Stimulated activated CD4-positive, alpha-beta T cell treated with anti-CD3 and anti-CD28 coated beads, Interleukin-12 subunit alpha, Interleukin-12 subunit beta, amount 100 ng/mL, for 24 hours (primary cell): ENCODE results near the gene NAA30.

Experiments
- DNase-seq, 2 experiments: peaks; one replicate each; pipeline ENCODE4 v3.0.0-alpha.2; 2020; ENCODE audit warnings: low read depth in 2 of 2

The NAA30 gene

GRCh38 chr14:57392830-57393229, 2.4 kb downstream of the NAA30 start:
- DNase-seq: no peak

DNA sequence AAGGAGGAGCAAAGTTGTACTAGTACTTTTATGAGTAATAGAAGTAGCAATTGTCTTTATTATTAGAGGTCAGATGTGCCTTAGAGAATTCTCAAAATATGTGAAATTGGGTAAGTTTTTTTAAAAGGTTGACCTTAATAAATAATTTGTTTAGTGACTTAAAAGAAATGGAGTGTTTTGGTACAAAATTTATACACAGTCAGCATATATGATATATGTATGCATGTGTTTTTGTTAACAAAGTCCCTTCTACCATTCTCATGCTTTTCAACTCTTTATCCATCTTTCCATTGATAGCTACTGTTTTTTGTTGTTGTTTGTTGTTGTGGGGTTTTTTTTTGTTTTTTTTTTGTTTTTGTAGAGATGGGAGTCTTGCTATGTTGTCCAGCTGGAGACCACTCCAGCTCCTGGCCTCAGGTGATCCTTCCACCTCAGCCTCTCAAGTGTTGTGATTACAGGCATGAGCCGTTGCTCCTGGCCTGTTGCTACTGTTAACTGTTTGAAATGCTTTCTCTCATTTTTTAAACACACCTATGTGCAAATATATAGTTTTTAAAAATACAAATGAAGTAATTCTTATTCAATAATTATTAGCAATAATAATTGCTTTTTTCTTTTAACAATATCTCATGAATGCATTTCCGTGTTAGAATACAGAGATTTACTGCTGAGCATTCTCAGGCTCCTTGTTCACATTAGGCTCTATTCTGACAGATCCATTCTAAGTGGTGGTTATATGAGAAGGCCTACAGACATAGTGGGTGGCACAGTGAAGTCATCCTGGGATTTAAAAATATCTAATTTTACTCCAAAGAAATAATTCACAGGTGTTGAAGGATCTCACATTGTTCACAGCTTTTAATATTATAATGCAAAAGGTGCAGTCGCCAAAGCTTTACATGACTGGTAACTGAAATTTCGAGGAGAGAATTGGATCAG, 10.4 kb downstream of the NAA30 start:
- no peak for DNase-seq

GRCh38 chr14:57401501-57401900, 11.1 kb downstream of the NAA30 start:
- no peak for DNase-seq

- no peak for DNase-seq
Observed at GRCh38 chr14:57402173-57402852, 11.9 kb downstream of the NAA30 start.

DNA sequence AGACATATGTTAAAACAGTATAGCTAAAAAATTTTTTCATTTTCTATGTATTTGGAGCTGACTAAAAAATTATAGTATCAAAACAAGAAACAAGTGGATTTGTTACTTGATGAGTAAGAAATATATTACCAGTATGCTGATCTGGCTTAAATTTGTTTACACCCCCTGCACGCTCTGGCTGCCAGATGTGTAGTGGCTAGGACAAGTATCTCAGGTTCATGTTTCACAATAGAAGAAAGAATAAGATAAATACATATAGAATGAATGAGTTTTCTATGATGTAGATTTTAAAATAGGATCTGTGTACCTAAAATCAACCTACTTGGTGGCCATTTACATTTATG, 13.1 kb downstream of the NAA30 start:
- no peak for DNase-seq

GRCh38 chr14:57405562-57405961, 15.2 kb downstream of the NAA30 start:
- no peak for DNase-seq

DNA sequence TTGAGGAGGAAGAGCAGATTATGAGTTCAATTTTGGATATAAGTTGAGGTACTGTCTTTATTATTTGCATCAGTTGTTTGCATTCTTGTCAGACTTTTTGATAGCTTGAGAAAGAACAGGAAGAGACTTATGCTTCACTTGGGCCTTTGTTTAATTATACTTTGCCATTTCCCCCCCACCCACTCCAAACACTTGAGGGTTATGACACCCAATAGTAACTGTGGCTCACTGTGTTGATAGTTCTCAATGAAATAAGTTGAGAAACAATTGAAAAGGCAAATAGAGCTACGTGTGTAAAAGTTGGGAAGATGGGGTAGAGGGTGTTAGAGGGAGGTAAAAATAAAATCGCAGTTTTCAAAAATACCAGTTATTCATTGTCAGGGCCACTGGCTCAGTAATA, 17.7 kb downstream of the NAA30 start:
- no peak for DNase-seq

- no peak for DNase-seq
Observed at GRCh38 chr14:57408634-57409033, 18.2 kb downstream of the NAA30 start.

DNA sequence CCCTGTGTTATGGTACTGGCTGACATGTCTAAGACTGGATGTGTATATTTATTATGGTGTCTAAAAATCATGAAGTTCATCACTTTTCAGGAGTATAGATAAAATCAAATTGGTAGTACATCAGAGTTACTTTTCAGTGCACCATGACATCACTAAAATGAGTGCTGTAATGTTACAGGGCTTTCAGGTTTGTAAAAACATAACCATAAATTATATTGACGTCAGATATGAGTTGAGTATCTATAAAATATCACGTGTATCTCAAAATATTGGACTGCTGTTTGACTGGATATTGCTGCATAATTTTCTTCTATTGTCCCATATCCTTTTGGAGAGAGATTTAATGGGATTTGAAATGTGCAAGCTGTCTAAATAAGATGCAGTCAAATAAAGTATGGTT, 22.0 kb downstream of the NAA30 start:
- DNase-seq: no peak

GRCh38 chr14:57413849-57414248, 23.5 kb downstream of the NAA30 start:
- no peak for DNase-seq

- no peak for DNase-seq
Observed at GRCh38 chr14:57417228-57417627, 26.8 kb downstream of the NAA30 start.

DNA sequence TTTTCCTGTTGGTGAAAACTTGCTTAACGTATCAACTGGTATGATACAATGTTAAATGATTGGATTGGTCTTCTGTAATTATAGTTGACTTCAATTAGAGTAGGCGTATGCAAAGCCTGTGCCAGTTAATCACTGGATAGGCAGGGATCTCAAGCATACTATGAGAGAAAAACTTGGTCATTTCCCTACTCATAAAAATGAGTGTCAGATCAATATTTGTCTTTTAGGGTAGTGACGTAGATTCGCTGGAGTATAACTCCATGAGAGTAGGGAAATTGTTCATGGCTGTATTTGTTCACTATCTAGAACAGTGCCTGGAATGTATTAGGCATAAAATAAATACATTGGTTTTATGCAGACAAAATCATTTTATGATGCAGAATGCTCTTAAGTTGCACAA, 28.6 kb downstream of the NAA30 start:
- DNase-seq: no peak

- no peak for DNase-seq
Observed at GRCh38 chr14:57420033-57420432, 29.6 kb downstream of the NAA30 start.

- no peak for DNase-seq
Observed at GRCh38 chr14:57420986-57421385, 30.6 kb downstream of the NAA30 start.

DNA sequence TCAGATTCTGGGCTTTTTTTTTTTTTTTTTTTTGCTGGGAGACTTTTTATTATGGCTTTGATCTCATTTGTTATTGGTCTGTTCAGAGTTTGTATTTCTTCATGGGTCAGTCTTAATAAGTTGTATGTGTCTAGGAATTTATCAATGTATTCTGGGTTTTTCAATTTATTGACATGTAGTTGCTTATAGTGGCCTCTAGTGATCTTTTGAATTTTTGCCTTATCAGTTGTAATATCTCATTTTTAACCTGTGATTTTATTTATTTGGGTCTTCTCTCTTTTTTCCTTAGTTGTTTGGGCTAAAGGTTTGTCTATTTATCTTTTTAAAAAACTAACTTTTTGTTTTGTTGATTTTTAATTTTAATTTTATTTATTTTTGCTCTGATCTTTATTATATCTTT, 45.5 kb downstream of the NAA30 start:
- no peak for DNase-seq

DNA sequence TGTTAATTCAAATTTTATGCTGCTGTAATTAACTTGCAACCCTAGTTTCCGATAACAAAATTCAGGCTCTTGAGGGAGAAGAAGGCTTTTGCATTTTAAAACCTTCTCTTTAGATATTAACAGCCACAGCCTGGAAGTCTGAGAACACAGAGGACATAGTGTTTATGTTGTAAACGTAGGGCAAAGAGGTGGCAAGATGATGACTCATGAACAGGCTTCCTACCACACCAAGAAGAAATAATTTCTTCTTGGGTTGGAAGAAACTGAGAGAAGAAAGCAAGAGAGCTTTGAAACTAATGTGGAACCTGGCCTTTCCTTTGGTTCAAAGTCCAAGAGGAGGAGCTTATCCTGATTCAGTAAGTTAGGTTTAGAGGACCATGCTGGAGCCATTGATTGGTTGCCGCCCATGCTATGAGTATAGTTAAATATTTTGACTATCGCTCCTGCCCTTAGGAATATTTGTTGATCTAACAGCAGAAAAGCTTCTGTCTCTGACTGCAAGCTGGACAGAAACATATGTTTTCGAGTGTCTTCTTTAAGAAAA, 71.5 kb downstream of the NAA30 start:
- no peak for DNase-seq

DNA sequence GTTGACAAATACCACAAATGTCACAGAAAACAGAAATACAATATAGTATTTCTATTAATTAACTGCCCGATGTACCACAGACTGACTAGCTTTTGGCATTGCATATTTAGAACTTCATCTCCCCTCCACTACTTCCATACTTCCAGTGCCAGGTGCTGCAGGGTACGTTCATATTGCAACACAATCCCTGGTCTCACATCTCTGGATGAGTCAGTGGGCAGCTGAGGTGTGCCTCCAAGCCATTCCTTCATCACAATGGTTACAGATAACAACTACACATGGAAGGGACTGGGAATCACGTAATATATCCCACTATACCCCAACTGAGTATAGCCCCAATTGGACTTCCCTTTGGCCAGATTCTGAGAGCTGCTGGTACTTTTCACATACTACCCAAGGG, 72.2 kb downstream of the NAA30 start:
- DNase-seq: no peak

DNA sequence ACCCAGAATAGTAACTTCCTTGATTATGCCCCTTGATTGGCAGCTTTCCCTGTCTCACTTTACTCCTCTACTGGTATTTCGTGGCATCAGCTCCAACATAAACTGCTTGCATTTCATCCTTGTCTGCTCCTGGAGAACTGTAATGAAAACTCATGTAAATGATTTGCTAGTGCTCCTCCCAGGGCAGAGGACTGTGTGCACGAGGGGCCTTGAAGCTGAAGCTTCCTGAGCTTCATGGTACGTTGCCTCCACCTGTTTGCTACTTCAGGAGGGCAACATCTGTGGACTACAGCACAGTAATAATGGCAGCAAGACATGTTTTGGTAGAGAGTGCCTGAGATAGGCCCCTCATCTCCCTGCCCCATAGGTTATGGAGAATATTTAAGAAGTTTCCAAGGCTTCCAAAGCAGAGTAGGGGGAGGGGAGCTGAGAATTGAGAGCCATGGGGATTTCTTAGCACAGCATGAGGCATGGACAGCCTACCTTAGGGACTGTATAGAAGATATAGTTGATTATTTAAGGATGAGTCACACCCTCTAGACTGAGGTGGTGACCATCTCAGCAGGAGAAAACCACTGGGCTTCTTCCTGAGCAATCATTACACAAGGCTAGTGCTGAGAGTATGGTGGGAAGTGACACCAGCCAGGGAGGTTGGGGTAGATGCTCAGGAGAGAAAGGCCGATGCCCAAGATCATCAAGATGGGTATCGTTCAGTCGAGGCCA, 73.8 kb downstream of the NAA30 start:
- no peak for DNase-seq
